HCT116 (cell line): ENCODE data around the gene CEP41. TPM values are rescaled to one million over a fixed set of nuclear protein-coding genes. Genes with fewer than 3 reads are reported as not detected.

ENCODE experiments used
- ATAC-seq: fragments of 200-7000 bp; cut with Tn5 transposase; 2 replicates; pipeline ENCODE4 v1.9.1; 2020; ENCODE audit warnings: mild to moderate bottlenecking, moderate library complexity
- BruUV-seq: library from RNA; stranded (reverse); fragments of 400-500 nt; replicated peaks from 2 replicates; lab custom pipeline; 2021; lab: Mats Ljungman, UMichigan
- CTCF ChIA-PET: fragments of 300-600 bp; sonication (Branson Sonifier 250); formaldehyde crosslinking; loops from one replicate; lab custom pipeline; 2021; ENCODE audit warnings: antibody characterized with exemption; lab: Charles Lee
- POLR2A ChIA-PET: fragments of 300-600, 350-600 bp; sonication (Branson Sonifier 250); formaldehyde crosslinking; loops from one replicate; lab custom pipeline; 2021; ENCODE audit warnings: antibody characterized with exemption; lab: Charles Lee
- RAD21 ChIA-PET, 2 experiments: fragments of 300-600 bp; sonication (Branson Sonifier 250); formaldehyde crosslinking; loops; one replicate each; lab custom pipeline; 2023; ENCODE audit warnings: low total read pairs in 2 of 2; ENCODE audit not compliant: uncharacterized antibody in 2 of 2, unreplicated experiment in 2 of 2, low non-redundant PET in 1 of 2; lab: Charles Lee
- DNase-seq: peaks from one replicate; pipeline ENCODE4 v3.0.0-alpha.2; 2010; ENCODE audit warnings: low read depth, low spot score
- H2AFZ ChIP-seq: fragments of 200-600 bp; shearing (Covaris generic), sonication (generic); 2 replicates; pipeline ENCODE4 v1.6.1; 2017; ENCODE audit warnings: low read depth, mixed run types, mixed read lengths, antibody characterized with exemption, low read length; ENCODE audit not compliant: poor library complexity, severe bottlenecking
- H3K27ac ChIP-seq: 2 replicates; pipeline ENCODE4 v1.5.1; 2012; ENCODE audit warnings: low read depth, low read length
- H3K27me3 ChIP-seq: fragments of 200-600 bp; sonication (generic); 2 replicates; pipeline ENCODE4 v1.6.1; 2016; ENCODE audit warnings: mixed run types, low read length, mixed read lengths; ENCODE audit not compliant: insufficient read depth
- H3K36me3 ChIP-seq, 2 experiments: fragments of 200-500 bp in 1 of 2; fragments of 200-600 bp in 1 of 2; sonication (Bioruptor generic) in 1 of 2; sonication (generic) in 1 of 2; 2 replicates each; pipeline versions ENCODE4 v1.5.1 to v1.6.1; 2014 to 2016; ENCODE audit warnings: low read length in 2 of 2, inconsistent platforms in 1 of 2, mixed read lengths in 1 of 2, mixed run types in 1 of 2; ENCODE audit not compliant: insufficient read depth in 2 of 2, control insufficient read depth in 1 of 2
- H3K4me1 ChIP-seq, 2 experiments: fragments of 200-600 bp in 1 of 2; sonication (generic) in 1 of 2; 2 replicates each; pipeline versions ENCODE4 v1.5.1 to v1.6.1; 2012 to 2017; ENCODE audit warnings: low read length in 2 of 2, inconsistent platforms in 1 of 2, mild to moderate bottlenecking in 1 of 2, mixed read lengths in 1 of 2, mixed run types in 1 of 2, moderate library complexity in 1 of 2; ENCODE audit not compliant: insufficient read depth in 2 of 2, control insufficient read depth in 1 of 2
- H3K4me2 ChIP-seq: fragments of 200-600 bp; sonication (generic); 2 replicates; pipeline ENCODE4 v1.6.1; 2017; ENCODE audit warnings: mixed run types, low read length, mixed read lengths
- H3K4me3 ChIP-seq, 2 experiments: fragments of 200-600 bp in 1 of 2; sonication (generic) in 1 of 2; replicated peaks in 1 of 2; 2 replicates each; pipeline ENCODE4 v1.5.1; 2011 to 2016; ENCODE audit warnings: low read length in 2 of 2, control low read depth in 1 of 2, low read depth in 1 of 2, mild to moderate bottlenecking in 1 of 2, mixed read lengths in 1 of 2, mixed run types in 1 of 2
- H3K79me2 ChIP-seq: fragments of 200-600 bp; sonication (generic); 2 replicates; pipeline ENCODE4 v1.6.1; 2017; ENCODE audit warnings: mild to moderate bottlenecking, mixed run types, low read length, moderate library complexity, mixed read lengths; ENCODE audit not compliant: insufficient read depth
- H3K9ac ChIP-seq: fragments of 200-600 bp; sonication (generic); 2 replicates; pipeline ENCODE4 v1.6.1; 2016; ENCODE audit warnings: low read length, mixed read lengths
- H3K9me2 ChIP-seq: fragments of 200-600 bp; sonication (generic), shearing (Covaris generic); 2 replicates; pipeline ENCODE4 v1.6.1; 2017; ENCODE audit warnings: mixed run types, mild to moderate bottlenecking, moderate library complexity; ENCODE audit not compliant: insufficient read depth
- H3K9me3 ChIP-seq, 2 experiments: fragments of 200-500 bp in 1 of 2; fragments of 200-600 bp in 1 of 2; sonication (Bioruptor generic) in 1 of 2; sonication (generic) in 1 of 2; 2 replicates each; pipeline ENCODE4 v1.6.1; 2014 to 2017; ENCODE audit warnings: low read length in 2 of 2, mixed read lengths in 2 of 2, inconsistent platforms in 1 of 2, low read depth in 1 of 2, mild to moderate bottlenecking in 1 of 2, mixed run types in 1 of 2, moderate library complexity in 1 of 2; ENCODE audit not compliant: control insufficient read depth in 1 of 2, insufficient read depth in 1 of 2
- H4K20me1 ChIP-seq: fragments of 200-600 bp; sonication (generic), shearing (Covaris generic); 2 replicates; pipeline ENCODE4 v1.6.1; 2017; ENCODE audit warnings: mixed run types, mild to moderate bottlenecking, moderate library complexity; ENCODE audit not compliant: insufficient read depth
- ATF3 ChIP-seq: IDR thresholded peaks from 2 replicates; pipeline ENCODE4 v1.6.1; 2012
- CBX3 ChIP-seq: IDR thresholded peaks from 2 replicates; pipeline ENCODE4 v1.6.1; 2012; ENCODE audit warnings: low read depth
- CEBPB ChIP-seq: IDR thresholded peaks from 2 replicates; pipeline ENCODE4 v1.6.1; 2012; ENCODE audit warnings: low read depth
- EGR1 ChIP-seq: IDR thresholded peaks from 2 replicates; pipeline ENCODE4 v1.6.1; 2012; ENCODE audit warnings: low read depth
- EZH2 ChIP-seq: fragments of 200-600 bp; sonication (generic); IDR thresholded peaks from 2 replicates; pipeline ENCODE4 v1.6.1; 2017; ENCODE audit warnings: antibody characterized with exemption, mixed run types
- MAX ChIP-seq: IDR thresholded peaks from 2 replicates; pipeline ENCODE4 v1.6.1; 2012
- POLR2A ChIP-seq: IDR thresholded peaks from 2 replicates; pipeline ENCODE4 v1.7.0; 2011; ENCODE audit warnings: borderline replicate concordance; ENCODE audit not compliant: insufficient read depth, insufficient read length; ENCODE audit errors: extremely low read depth
- POLR2AphosphoS5 ChIP-seq: IDR thresholded peaks from 2 replicates; pipeline ENCODE4 v1.6.1; 2011; ENCODE audit warnings: mild to moderate bottlenecking, low read depth, low read length, moderate library complexity
- RAD21 ChIP-seq: IDR thresholded peaks from 2 replicates; pipeline ENCODE4 v1.6.1; 2012; ENCODE audit warnings: low read depth, mild to moderate bottlenecking
- SIN3A ChIP-seq: IDR thresholded peaks from 2 replicates; pipeline ENCODE4 v1.6.1; 2012; ENCODE audit warnings: low read depth
- SRF ChIP-seq: IDR thresholded peaks from 2 replicates; pipeline ENCODE4 v1.6.1; 2012; ENCODE audit warnings: low read depth
- TCF7L2 ChIP-seq: IDR thresholded peaks from 2 replicates; pipeline ENCODE4 v1.7.0; 2011; ENCODE audit warnings: borderline replicate concordance, inconsistent platforms; ENCODE audit not compliant: insufficient read depth, insufficient read length; ENCODE audit errors: extremely low read depth
- ZFX ChIP-seq: fragments of 450-650 bp; IDR thresholded peaks from 2 replicates; pipeline ENCODE4 v1.6.1; 2017
- ZNF274 ChIP-seq: fragments of 200-500 bp; sonication (Bioruptor generic); IDR thresholded peaks from 2 replicates; pipeline ENCODE4 v1.6.1; 2014; ENCODE audit warnings: mild to moderate bottlenecking, low read depth, low read length, inconsistent platforms
- intact Hi-C: fragments of 100-400 bp; cut with micrococcal nuclease; formaldehyde crosslinking; loops from 2 replicates; pipeline ENCODE4 v1.10.0; 2022
- total RNA-seq: library from RNA; stranded (reverse); gene quantifications from one replicate; pipeline ENCODE4 v1.2.1, GENCODE V29; 2021; ENCODE audit not compliant: unreplicated experiment

Gene CEP41
- total RNA-seq, 1 experiment from 2014 or later: 13.6 TPM

- Histone ChIP-seq H3K4me3 (no peak overlapping the region), H3K27ac (no peak overlapping the region), H3K4me2 (no peak overlapping the region), H3K9ac (no peak overlapping the region), H3K27me3 (no peaks in the 10 kb centered on the region), H2AFZ (no peak overlapping the region), H3K79me2 (no peaks in the 10 kb centered on the region), H3K9me2 (no peaks in the 10 kb centered on the region), H4K20me1 (no peaks in the 10 kb centered on the region), H3K4me1 (no peaks in the 10 kb centered on the region), H3K36me3 (no peaks in the 10 kb centered on the region)
- ChIA-PET RAD21 (no interaction called here), POLR2A (no interaction called here), CTCF (no interaction called here)
- BruUV-seq: no TSS peak
- no peak for ATAC-seq
- intact Hi-C loops: no loop called here
- TF ChIP-seq EZH2 (no peak), CBX3 (no peak), ZFX (no peak), ZNF274 (no peak), EGR1 (no peak), CEBPB (no peak), RAD21 (no peak), POLR2A (no peak), SIN3A (no peak), SRF (no peak), TCF7L2 (no peak), POLR2AphosphoS5 (no peak), ATF3 (no peak), MAX (no peak)
- TF ChIP-seq, all 23 proteins: peak for 0
- no peak for DNase-seq
- no peaks in the 10 kb centered on the region for H3K9me3 ChIP-seq
Observed at GRCh38 chr7:130346941-130347340, 93.9 kb downstream of the CEP41 start.
